HepG2 (cell line): Measurements from ENCODE around the gene GADL1. TPM values are rescaled to one million over a fixed set of nuclear protein-coding genes. Genes with fewer than 3 reads are reported as not detected.
A peak's percentile ranks its signal among the peaks of the same experiment; 100 is the strongest.

ENCODE experiments used
- ATAC-seq: fragments of 200-7000 bp; cut with Tn5 transposase; 3 replicates; pipeline ENCODE4 v1.9.1; 2020; ENCODE audit warnings: mild to moderate bottlenecking, moderate library complexity
- BruUV-seq: library from RNA; stranded (reverse); fragments of 400-500 nt; replicated peaks from 2 replicates; lab custom pipeline; 2021; lab: Mats Ljungman, UMichigan
- CTCF ChIA-PET: fragments of 300-600 bp; formaldehyde crosslinking; extraction: SDS; loops from one replicate; lab custom pipeline; 2021; ENCODE audit warnings: low total read pairs, inconsistent platforms, low intra/inter-chr PET ratio; lab: Yijun Ruan, JAX
- POLR2A ChIA-PET: fragments of 350-600 bp; sonication (Branson Sonifier 250); formaldehyde crosslinking; loops from one replicate; lab custom pipeline; 2020; ENCODE audit warnings: antibody characterized with exemption, inconsistent platforms; lab: Yijun Ruan, JAX
- DNase-seq: peaks from one replicate; pipeline ENCODE4 v3.0.0-alpha.2; 2015; ENCODE audit warnings: low spot score
- FAIRE-seq: peaks from 3 replicates; lab custom pipeline; 2011; peaks lifted over from hg19 to GRCh38; lab: Jason Lieb, UNC
- H2AFZ ChIP-seq: one replicate; pipeline ENCODE4 v1.6.1; 2011; ENCODE audit warnings: low read length, inconsistent platforms
- H3K27ac ChIP-seq: fragments of 300-600 bp; 3 replicates; pipeline ENCODE4 v1.8.0; 2011; ENCODE audit warnings: mixed run types, mild to moderate bottlenecking, mixed read lengths, low read length, inconsistent platforms; ENCODE audit not compliant: insufficient read depth; ENCODE audit errors: extremely low read length
- H3K27me3 ChIP-seq, 2 experiments: fragments of 200-600 bp in 1 of 2; 2 replicates in 1 of 2; 3 replicates in 1 of 2; pipeline versions ENCODE4 v1.6.0 to v1.8.0; 2011; ENCODE audit warnings: low read length in 2 of 2, mild to moderate bottlenecking in 2 of 2, moderate library complexity in 2 of 2, inconsistent platforms in 1 of 2; ENCODE audit not compliant: insufficient read depth in 2 of 2, control insufficient read depth in 1 of 2
- H3K36me3 ChIP-seq, 2 experiments: fragments of 200-600 bp in 1 of 2; replicated peaks in 1 of 2; 2 replicates in 1 of 2; 3 replicates in 1 of 2; pipeline versions ENCODE4 v1.5.1 to v1.8.0; 2011; ENCODE audit warnings: low read length in 2 of 2, inconsistent platforms in 1 of 2; ENCODE audit not compliant: insufficient read depth in 2 of 2, control insufficient read depth in 1 of 2
- H3K4me1 ChIP-seq: 2 replicates; pipeline ENCODE4 v1.5.1; 2012; ENCODE audit warnings: low read length, inconsistent platforms; ENCODE audit not compliant: insufficient read depth
- H3K4me2 ChIP-seq: 2 replicates; pipeline ENCODE4 v1.6.0; 2011; ENCODE audit warnings: low read depth, low read length, inconsistent platforms
- H3K4me3 ChIP-seq, 3 experiments: fragments of 200-600 bp in 1 of 3; sonication (generic), shearing (Covaris generic) in 1 of 3; replicated peaks in 1 of 3; 2 replicates each; pipeline ENCODE4 v1.5.1; 2011 to 2016; ENCODE audit warnings: low read length in 3 of 3, inconsistent platforms in 2 of 3, low read depth in 2 of 3, mild to moderate bottlenecking in 2 of 3, control low read depth in 1 of 3, mixed read lengths in 1 of 3; ENCODE audit not compliant: insufficient read depth in 1 of 3
- H3K79me2 ChIP-seq: one replicate; pipeline ENCODE4 v1.6.1; 2011; ENCODE audit warnings: low read length, inconsistent platforms; ENCODE audit not compliant: insufficient read depth
- H3K9ac ChIP-seq: 2 replicates; pipeline ENCODE4 v1.6.0; 2011; ENCODE audit warnings: mild to moderate bottlenecking, low read depth, low read length, inconsistent platforms; ENCODE audit not compliant: insufficient read depth
- H3K9me3 ChIP-seq: 2 replicates; pipeline ENCODE4 v1.5.1; 2012; ENCODE audit warnings: mild to moderate bottlenecking, low read length
- H4K20me1 ChIP-seq: 2 replicates; pipeline ENCODE4 v1.6.0; 2011; ENCODE audit warnings: inconsistent platforms, mild to moderate bottlenecking, low read length, moderate library complexity; ENCODE audit not compliant: insufficient read depth
- HMGA1 ChIP-seq: sonication (generic); formaldehyde crosslinking; conservative IDR thresholded peaks from 2 replicates; pipeline ENCODE4 v1.4.0; 2020; ENCODE audit warnings: missing genetic modification reagents
- MATR3 ChIP-seq: sonication (generic); formaldehyde crosslinking; IDR thresholded peaks from 2 replicates; pipeline ENCODE4 v1.4.0; 2020; ENCODE audit warnings: missing genetic modification reagents
- NFYB ChIP-seq: sonication (generic); formaldehyde crosslinking; IDR thresholded peaks from 2 replicates; pipeline ENCODE4 v1.4.0; 2020; ENCODE audit warnings: missing genetic modification reagents
- NFYC ChIP-seq: IDR thresholded peaks from 2 replicates; pipeline ENCODE4 v1.6.1; 2016; ENCODE audit warnings: missing genetic modification reagents, missing compliant biosample characterization
- SMAD3 ChIP-seq: sonication (generic); formaldehyde crosslinking; IDR thresholded peaks from 2 replicates; pipeline ENCODE4 v1.4.0; 2020; ENCODE audit warnings: missing genetic modification reagents
- SP2 ChIP-seq: sonication (generic); formaldehyde crosslinking; IDR thresholded peaks from 2 replicates; pipeline ENCODE4 v1.5.1; 2020; ENCODE audit warnings: mild to moderate bottlenecking, missing genetic modification reagents
- ZBTB38 ChIP-seq: sonication (generic); formaldehyde crosslinking; IDR thresholded peaks from 2 replicates; pipeline ENCODE4 v1.5.1; 2020; ENCODE audit warnings: mild to moderate bottlenecking, missing genetic modification reagents
- ZNF430 ChIP-seq: sonication (generic); formaldehyde crosslinking; IDR thresholded peaks from 2 replicates; pipeline ENCODE4 v1.9.0; 2021; ENCODE audit warnings: mild to moderate bottlenecking, missing genetic modification reagents
- WGBS: methylation state at CpG from one replicate; pipeline ENCODE4 v1.1.6; 2017; ENCODE audit warnings: low lambda C conversion rate; 5-methylcytosine and 5-hydroxymethylcytosine counted together
- in situ Hi-C: cut with HindIII; loops from 2 replicates; pipeline ENCODE4 v1.10.0; 2017; ENCODE audit warnings: low pct_unique_long_range_greater_than_20kb; ENCODE audit not compliant: extremely low pct_ligation_motif_present
- intact Hi-C: fragments of 100-400 bp; cut with micrococcal nuclease; formaldehyde crosslinking; loops from one replicate; pipeline ENCODE4 v1.10.0; 2022; ENCODE audit not compliant: unreplicated experiment
- polyA plus RNA-seq, 8 experiments: library from polyadenylated mRNA; depleted of rRNA in 3 of 8; stranded (reverse) in 7 of 8; unstranded in 1 of 8; fragments of >200 nt; fragmentation: Illumina TruSeq in 4 of 8; extraction: Trizol in 4 of 8; gene quantifications; 2 replicates each; pipeline versions ENCODE4 v1.2.1 to v1.2.3, GENCODE V29; 2011 to 2016; ENCODE audit warnings: low read depth in 4 of 8, missing spikeins in 1 of 8, mixed read lengths in 1 of 8; ENCODE audit not compliant: insufficient read depth in 1 of 8
- total RNA-seq, 5 experiments: library from RNA; depleted of rRNA; stranded (reverse); fragments of >200 nt; fragmentation: Illumina TruSeq; extraction: Trizol; gene quantifications; 2 replicates each; pipeline ENCODE4 v1.2.3, GENCODE V29; 2016; ENCODE audit warnings: low read depth in 1 of 5
- TF ChIP-seq, protein P1 (sequence below): sonication (generic); formaldehyde crosslinking; IDR thresholded peaks from 2 replicates; pipeline ENCODE4 v1.8.0; 2022; ENCODE audit warnings: mild to moderate bottlenecking, missing genetic modification reagents, moderate library complexity

The GADL1 gene
- total and polyA plus RNA-seq, 2 of the 13 experiments (the other 11 are each of a cell fraction or from before 2014, with no cell fraction given): not detected

DNA sequence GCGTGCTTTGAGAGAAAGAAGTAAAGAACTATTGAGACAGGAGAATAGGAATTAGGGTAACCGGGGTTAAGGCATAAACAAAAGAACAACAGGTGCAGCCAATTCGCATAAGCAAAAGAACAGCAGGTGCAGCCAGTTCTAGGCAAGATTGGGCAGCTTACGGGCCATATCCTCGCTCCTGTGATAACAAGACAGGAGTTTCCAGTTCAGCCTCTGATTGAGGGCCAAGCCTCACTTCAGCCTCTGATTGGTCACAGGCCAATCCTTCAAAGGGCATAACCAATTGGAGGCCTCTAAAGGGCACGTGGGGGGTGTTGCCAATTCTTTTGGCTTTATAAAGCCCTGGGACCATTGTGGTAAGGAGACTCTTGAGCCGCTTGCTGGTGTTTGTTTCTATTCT, 143.5 kb downstream of the GADL1 start:
- Histone ChIP-seq H3K9me3 (no peaks in the 10 kb centered on the region), H4K20me1 (no peaks in the 10 kb centered on the region), H3K4me2 (no peak overlapping the region; the same call in 1 of the 2 replicates), H3K4me1 (peaks cover 18% of the 10 kb centered on the region), H3K9ac (no peak overlapping the region), H3K36me3 (no peaks in the 10 kb centered on the region), H3K4me3 (no peak overlapping the region), H3K79me2 (no peaks in the 10 kb centered on the region), H3K27ac (no peak overlapping the region), H3K27me3 (peaks cover 0 to 3% of the 10 kb centered on the region in 2 experiments; a peak in 2 of 5 replicates)
- DNase-seq: no peak
- ChIA-PET CTCF (interaction anchor here (1.3 to 1.4 kb wide), 2 partner anchors 709 to 738 kb away, joined by 4 to 6 read pairs; no protein-coding TSS in a partner anchor), POLR2A (no interaction called here)
- in situ Hi-C loops: loop anchor here (5.0 to 10.0 kb wide), 2 partner anchors 556 to 739 kb away; no protein-coding TSS in a partner anchor
- intact Hi-C loops: loop anchor here (1.0 kb wide), 1 partner anchor 738 kb away; no protein-coding TSS in a partner anchor
- ATAC-seq: no peak
- BruUV-seq: no TSS peak
- FAIRE-seq: no peak
- TF ChIP-seq MATR3 (CRISPR knock-in tag) (no peak), ZNF430 (CRISPR knock-in tag) (no peak), SP2 (CRISPR knock-in tag) (0 out of 2 replicates have a peak, but pooled peaks have one; percentile 24), NFYC (CRISPR knock-in tag) (peak; percentile 64), SMAD3 (CRISPR knock-in tag) (no peak), ZBTB38 (CRISPR knock-in tag) (no peak), HMGA1 (CRISPR knock-in tag) (no peak), NFYB (peak; percentile 63)
- TF ChIP-seq, protein P1, sequence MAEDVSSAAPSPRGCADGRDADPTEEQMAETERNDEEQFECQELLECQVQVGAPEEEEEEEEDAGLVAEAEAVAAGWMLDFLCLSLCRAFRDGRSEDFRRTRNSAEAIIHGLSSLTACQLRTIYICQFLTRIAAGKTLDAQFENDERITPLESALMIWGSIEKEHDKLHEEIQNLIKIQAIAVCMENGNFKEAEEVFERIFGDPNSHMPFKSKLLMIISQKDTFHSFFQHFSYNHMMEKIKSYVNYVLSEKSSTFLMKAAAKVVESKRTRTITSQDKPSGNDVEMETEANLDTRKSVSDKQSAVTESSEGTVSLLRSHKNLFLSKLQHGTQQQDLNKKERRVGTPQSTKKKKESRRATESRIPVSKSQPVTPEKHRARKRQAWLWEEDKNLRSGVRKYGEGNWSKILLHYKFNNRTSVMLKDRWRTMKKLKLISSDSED (CRISPR knock-in tag): no peak
- TF ChIP-seq, all 625 proteins: peak for 3
- no peak overlapping the region for H2AFZ ChIP-seq
- WGBS: 60% methylated on average over 7 of the region's 7 CpGs
